Measurements from ENCODE around the gene TMEM259. TPM values are rescaled to one million over a fixed set of nuclear protein-coding genes. Genes with fewer than 3 reads are reported as not detected.
A peak's percentile ranks its signal among the peaks of the same experiment; 100 is the strongest.

The TMEM259 gene
- polyA plus RNA-seq, 3 donors from 2014 or later = 45.6 to 102 (median 61.1) TPM

DNA sequence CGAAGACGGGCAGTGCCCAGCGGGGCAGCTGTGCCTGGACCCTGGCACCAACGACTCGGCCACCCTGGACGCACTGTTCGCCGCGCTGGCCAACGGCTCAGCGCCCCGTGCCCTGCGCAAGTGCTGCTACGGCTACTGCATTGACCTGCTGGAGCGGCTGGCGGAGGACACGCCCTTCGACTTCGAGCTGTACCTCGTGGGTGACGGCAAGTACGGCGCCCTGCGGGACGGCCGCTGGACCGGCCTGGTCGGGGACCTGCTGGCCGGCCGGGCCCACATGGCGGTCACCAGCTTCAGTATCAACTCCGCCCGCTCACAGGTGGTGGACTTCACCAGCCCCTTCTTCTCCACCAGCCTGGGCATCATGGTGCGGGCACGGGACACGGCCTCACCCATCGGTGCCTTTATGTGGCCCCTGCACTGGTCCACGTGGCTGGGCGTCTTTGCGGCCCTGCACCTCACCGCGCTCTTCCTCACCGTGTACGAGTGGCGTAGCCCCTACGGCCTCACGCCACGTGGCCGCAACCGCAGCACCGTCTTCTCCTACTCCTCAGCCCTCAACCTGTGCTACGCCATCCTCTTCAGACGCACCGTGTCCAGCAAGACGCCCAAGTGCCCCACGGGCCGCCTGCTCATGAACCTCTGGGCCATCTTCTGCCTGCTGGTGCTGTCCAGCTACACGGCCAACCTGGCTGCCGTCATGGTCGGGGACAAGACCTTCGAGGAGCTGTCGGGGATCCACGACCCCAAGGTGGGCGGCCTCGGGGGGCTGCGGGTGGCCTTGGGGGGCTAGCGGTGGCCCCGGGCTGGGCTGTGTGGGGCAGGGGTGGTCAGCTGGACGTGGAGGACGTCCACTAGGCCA lies 15.9 kb downstream of the TMEM259 start:
- peaks cover 0 to 1% (median under 1%) of the 10 kb centered on the region in 3 donors for H3K27me3 Mint-ChIP-seq (ENCODE audit: low read depth in 3 of 3)
- H3K4me1 Mint-ChIP-seq = peaks cover 0 to 1% of the 10 kb centered on the region in 2 donors
- no peak for DNase-seq
- no peak overlapping the region for H3K27ac Mint-ChIP-seq
- no peaks in the 10 kb centered on the region for H3K36me3 Mint-ChIP-seq
- H3K9me3 Mint-ChIP-seq = no peaks in the 10 kb centered on the region
- no peak overlapping the region for H3K4me3 Mint-ChIP-seq

DNA sequence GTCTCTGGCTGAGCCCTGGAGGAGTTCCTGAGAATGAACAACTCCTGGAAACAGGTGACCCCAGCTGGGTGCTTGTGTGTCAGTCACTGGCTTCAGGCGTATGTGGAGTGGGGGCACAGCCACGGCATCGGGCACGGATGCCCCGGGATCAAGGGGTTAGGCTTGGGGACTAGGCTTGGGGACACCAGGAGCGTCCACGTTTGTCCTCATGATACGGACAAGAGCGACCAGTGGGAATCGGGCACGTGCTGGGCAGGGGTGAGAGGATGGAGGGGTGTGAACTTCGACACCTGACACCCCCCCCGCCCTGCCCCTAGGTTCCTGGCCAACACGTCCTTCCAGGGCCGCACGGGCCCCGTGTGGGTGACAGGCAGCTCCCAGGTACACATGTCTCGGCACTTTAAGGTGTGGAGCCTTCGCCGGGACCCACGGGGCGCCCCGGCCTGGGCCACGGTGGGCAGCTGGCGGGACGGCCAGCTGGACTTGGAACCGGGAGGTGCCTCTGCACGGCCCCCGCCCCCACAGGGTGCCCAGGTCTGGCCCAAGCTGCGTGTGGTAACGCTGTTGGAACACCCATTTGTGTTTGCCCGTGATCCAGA lies 16.6 kb downstream of the TMEM259 start:
- Mint-ChIP-seq H3K4me1 (peaks cover 0 to 1% of the 10 kb centered on the region in 2 donors), H3K27ac (no peak overlapping the region), H3K27me3 (ENCODE audit: low read depth in 3 of 3) (peaks cover 1 to 6% (median 2%) of the 10 kb centered on the region in 3 donors), H3K4me3 (no peak overlapping the region), H3K36me3 (no peaks in the 10 kb centered on the region), H3K9me3 (no peaks in the 10 kb centered on the region)
- DNase-seq = no peak

DNA sequence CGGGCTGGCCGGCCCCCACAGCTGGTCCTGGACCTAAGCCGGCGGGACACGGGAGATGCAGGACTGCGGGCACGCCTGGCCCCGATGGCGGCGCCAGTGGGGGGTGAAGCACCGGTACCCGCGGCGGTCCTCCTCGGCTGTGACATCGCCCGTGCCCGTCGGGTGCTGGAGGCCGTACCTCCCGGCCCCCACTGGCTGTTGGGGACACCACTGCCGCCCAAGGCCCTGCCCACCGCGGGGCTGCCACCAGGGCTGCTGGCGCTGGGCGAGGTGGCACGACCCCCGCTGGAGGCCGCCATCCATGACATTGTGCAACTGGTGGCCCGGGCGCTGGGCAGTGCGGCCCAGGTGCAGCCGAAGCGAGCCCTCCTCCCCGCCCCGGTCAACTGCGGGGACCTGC lies 17.6 kb downstream of the TMEM259 start:
- no peak for DNase-seq
- Mint-ChIP-seq H3K4me1 (peaks cover 0 to 6% of the 10 kb centered on the region in 2 donors), H3K27ac (no peak overlapping the region), H3K36me3 (no peaks in the 10 kb centered on the region), H3K9me3 (no peaks in the 10 kb centered on the region), H3K4me3 (no peak overlapping the region), H3K27me3 (ENCODE audit: low read depth in 3 of 3) (peaks cover 6 to 12% (median 7%) of the 10 kb centered on the region in 3 donors)

DNA sequence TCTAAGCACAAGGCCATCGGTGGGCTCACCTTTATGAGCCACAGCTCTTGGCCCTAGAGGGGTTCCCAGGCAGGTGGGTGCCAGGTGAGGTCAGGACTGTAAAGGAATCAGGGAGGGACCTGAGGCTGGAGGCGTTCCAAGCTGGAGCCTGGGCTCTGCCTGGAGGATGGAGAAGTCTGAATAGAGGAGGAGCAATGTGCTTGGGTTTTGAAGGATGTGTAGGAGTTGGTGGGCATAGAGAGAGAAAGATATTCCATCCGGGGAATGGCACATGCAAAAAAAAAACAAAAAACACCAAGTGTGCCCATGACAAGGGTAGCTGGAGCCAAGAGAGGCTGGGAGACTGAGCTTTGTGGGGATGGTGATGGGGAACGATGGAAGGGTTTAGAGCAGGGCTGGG lies 18.3 kb downstream of the TMEM259 start:
- Mint-ChIP-seq H3K27ac (no peak overlapping the region), H3K9me3 (no peaks in the 10 kb centered on the region), H3K4me3 (no peak overlapping the region), H3K27me3 (ENCODE audit: low read depth in 3 of 3) (peaks cover 13 to 19% (median 14%) of the 10 kb centered on the region in 3 donors), H3K4me1 (peaks cover 0 to 8% of the 10 kb centered on the region in 2 donors), H3K36me3 (no peaks in the 10 kb centered on the region)
- DNase-seq = no peak

DNA sequence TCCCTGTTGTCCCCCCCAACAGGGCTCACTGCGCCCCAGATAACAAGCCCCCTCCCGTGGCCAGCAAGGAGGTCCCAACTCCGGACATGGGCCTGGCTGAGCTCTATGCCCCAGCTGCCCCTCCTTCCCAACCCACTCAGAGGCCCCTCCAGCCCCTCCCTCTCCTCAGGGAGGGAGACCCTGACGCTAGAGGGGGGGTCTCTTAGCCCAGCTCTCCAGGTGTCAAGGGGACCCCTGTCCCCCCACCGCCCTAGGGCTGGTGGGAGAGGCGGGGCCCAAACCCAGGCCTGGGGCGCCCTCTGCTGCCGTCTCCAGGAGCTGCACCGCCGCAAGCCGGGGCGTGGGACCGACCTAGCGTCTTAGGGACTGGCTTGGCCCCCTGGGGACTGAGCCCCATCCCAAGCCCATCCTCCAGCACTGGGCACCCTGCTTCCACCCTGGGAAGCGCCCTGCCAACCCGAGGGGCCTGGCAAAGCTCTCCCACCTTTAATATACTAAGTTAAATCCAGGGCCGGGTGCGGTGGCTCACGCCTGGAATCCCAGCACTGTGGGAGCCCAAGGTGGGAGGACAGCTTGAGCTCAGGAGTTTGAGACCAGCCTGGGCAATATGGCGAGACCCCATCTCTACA lies 19.3 kb downstream of the TMEM259 start:
- Mint-ChIP-seq H3K27ac (no peak overlapping the region), H3K9me3 (no peaks in the 10 kb centered on the region), H3K36me3 (no peaks in the 10 kb centered on the region), H3K4me1 (peaks cover under 1 to 10% of the 10 kb centered on the region in 2 donors), H3K4me3 (no peak overlapping the region), H3K27me3 (ENCODE audit: low read depth in 3 of 3) (peaks cover 16 to 22% (median 17%) of the 10 kb centered on the region in 3 donors)
- DNase-seq = peak; percentile 56 to 65 (median 63)

DNA sequence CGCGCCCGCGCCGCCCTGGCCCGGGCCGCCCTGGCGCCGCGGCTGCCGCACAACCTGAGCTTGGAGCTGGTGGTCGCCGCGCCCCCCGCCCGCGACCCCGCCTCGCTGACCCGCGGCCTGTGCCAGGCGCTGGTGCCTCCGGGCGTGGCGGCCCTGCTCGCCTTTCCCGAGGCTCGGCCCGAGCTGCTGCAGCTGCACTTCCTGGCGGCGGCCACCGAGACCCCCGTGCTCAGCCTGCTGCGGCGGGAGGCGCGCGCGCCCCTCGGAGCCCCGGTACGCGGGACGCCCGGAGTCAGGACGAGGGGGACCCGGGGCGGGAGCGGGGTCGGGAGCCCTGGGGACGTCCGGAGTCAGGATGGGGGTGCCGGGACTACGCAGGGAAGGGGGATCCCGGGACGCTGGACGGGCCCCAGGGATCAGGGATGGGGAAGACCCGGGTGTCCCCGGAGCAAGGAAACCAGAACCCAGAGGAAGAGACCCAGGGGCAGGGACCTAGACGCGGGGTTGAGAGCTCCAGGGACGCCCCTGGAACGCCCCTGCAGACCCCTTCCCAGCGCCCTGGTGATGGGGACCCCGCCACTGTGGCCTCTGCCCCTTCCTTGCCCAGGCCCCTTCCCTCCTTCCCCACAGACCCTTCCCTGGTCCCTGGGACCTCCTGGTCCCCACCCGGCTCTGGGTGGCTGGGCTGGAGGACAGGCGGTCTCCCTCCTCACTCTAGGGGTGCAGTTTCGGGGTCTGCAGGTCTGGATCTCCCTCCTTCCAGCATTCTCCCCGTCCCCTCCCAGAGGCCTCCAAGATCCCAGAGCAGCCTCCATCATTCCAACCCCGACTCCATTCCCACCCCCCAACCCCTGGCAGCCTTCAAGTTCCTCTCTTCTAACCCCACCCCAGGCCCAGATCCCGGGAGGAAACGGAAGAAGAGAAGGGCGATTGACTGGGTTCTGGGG lies 20.1 kb downstream of the TMEM259 start:
- Mint-ChIP-seq H3K4me1 (peaks cover 4 to 14% of the 10 kb centered on the region in 2 donors), H3K27ac (no peak overlapping the region), H3K9me3 (no peaks in the 10 kb centered on the region), H3K4me3 (no peak overlapping the region), H3K36me3 (no peaks in the 10 kb centered on the region), H3K27me3 (ENCODE audit: low read depth in 3 of 3) (peaks cover 21 to 25% (median 22%) of the 10 kb centered on the region in 3 donors)
- no peak for DNase-seq

DNA sequence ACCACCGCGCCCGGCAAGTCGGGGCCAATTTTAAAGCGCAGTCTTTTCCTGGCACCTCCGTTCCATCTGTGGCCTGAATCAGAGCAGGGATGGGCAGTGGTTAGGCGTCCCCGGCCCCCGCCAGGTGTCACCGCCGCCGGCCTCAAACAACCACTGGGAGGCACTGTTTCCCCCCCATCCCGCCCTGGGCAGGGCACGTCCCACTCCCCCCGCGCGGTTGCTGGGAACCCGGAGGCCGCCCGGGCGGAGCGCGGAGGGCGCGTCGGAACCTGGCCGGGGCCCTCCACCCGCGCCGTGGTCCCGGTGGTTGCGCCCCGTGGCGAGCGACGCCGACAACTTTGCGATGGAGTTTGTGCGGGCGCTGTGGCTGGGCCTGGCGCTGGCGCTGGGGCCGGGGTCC lies 20.8 kb downstream of the TMEM259 start, which contains the start of gene GRIN3B:
GRIN3B (plus strand) TSS at position 325 of the 400 bp plus-strand sequence; CDS start at position 344, 19 bp downstream.
- Mint-ChIP-seq H3K9me3 (no peaks in the 10 kb centered on the region), H3K4me3 (peak within 1 kb of the TSS in 4 of 5 donors; percentile 40 to 51 (median 42)), H3K36me3 (no peaks in the 10 kb centered on the region), H3K27ac (peak within 1 kb of the TSS in 1 of 6 donors; percentile 23), H3K27me3 (ENCODE audit: low read depth in 3 of 3) (peaks cover 22 to 25% (median 25%) of the 10 kb centered on the region in 3 donors), H3K4me1 (peaks cover 4 to 14% of the 10 kb centered on the region in 2 donors)
- peak; percentile 25 to 43 (median 34) for DNase-seq

DNA sequence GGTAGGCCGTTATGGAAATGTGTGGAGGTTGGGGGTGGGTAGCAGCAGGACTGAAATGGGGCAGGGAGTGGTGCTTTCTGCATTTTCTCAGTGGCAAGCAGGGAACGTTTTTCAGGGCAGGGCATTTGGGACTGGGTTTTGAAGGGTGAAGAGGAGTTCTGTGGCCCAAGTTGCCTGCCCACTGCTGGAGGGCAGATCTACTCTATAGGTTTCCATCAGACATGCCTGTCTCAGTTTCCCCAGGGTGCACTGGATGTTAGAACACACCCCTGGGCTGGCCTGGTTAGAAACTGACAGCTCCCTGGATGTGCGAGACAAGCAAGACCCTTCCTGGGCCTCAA lies 21.6 kb downstream of the TMEM259 start:
- H3K27ac Mint-ChIP-seq = peak overlapping the region in 1 of 6 donors; percentile 23
- H3K4me3 Mint-ChIP-seq = peak overlapping the region in 4 of 5 donors; percentile 40 to 51 (median 42)
- no peaks in the 10 kb centered on the region for H3K36me3 Mint-ChIP-seq
- peaks cover 22 to 25% (median 25%) of the 10 kb centered on the region in 3 donors for H3K27me3 Mint-ChIP-seq (ENCODE audit: low read depth in 3 of 3)
- peaks cover 4 to 14% of the 10 kb centered on the region in 2 donors for H3K4me1 Mint-ChIP-seq
- DNase-seq = no peak
- no peaks in the 10 kb centered on the region for H3K9me3 Mint-ChIP-seq

DNA sequence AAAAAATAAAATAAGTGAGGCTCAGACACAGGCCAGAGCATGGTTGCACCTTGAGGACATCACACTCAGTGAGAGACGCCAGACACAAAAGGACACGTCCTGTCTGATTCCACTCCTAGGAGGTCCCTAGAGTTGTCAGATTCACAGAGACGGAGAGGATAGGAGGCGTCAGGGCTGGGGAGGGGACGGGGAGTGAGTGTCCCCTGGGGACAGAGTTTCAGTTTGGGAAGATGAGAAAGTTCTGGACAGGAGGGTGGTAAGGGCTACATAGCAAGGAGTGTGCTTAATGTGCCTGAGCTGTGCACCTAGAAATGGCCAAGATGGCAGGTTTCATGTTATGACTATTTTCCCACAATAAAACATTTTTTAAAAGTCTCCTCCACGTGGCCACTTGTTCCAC lies 22.9 kb downstream of the TMEM259 start:
- Mint-ChIP-seq H3K36me3 (no peaks in the 10 kb centered on the region), H3K9me3 (no peaks in the 10 kb centered on the region), H3K4me1 (peaks cover 4 to 14% of the 10 kb centered on the region in 2 donors), H3K4me3 (peak overlapping the region in 1 of 5 donors; percentile 24), H3K27ac (peak overlapping the region in 4 of 6 donors; percentile 30 to 65 (median 48)), H3K27me3 (ENCODE audit: low read depth in 3 of 3) (peaks cover 22 to 25% (median 25%) of the 10 kb centered on the region in 3 donors)
- DNase-seq = no peak

DNA sequence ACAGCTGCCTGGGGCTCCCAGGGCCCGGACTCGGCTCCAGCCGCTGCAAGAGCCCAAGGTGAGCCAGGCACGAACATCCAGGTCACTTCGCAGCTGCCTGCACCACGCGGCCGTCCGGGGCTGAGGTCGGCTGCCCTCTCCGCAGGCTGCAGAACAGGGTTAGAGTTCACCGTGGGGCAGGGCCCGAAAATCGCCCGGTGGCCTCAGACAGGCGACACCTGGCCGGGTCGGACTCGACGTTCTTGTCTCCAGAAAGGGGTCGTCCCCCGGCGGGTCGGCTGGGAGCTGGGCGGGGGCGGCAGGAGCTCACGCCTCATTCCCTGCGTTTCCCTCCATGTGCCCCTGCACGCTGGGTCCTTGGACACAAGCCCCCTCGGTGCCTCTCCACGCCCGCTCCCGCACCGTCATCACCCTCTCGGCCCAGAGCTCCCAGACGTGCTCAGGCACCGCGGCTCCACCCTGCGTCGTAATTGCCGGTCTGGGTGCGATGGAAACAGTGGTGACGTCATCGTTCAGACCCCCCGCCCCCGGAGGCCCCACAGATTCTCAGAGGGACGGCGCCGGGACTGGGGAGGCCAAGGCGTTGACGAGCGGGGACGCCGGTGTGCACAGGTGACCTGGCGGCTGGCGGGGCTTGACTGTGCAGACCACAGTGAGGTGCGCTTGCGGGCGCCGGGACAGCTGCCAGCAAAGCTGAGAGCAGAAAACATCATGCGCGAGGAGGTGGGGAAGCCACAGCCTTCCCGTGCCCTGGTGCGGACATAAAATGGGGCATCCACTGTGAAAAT lies 24.7 kb downstream of the TMEM259 start:
- Mint-ChIP-seq H3K27ac (peak overlapping the region; percentile 43 to 94 (median 82)), H3K27me3 (ENCODE audit: low read depth in 3 of 3) (peaks cover 20 to 25% (median 25%) of the 10 kb centered on the region in 3 donors), H3K36me3 (no peaks in the 10 kb centered on the region), H3K9me3 (no peaks in the 10 kb centered on the region), H3K4me1 (peaks cover 4 to 14% of the 10 kb centered on the region in 2 donors), H3K4me3 (peak overlapping the region; percentile 30 to 72 (median 61))
- DNase-seq = peak; percentile 80 to 87 (median 81)

DNA sequence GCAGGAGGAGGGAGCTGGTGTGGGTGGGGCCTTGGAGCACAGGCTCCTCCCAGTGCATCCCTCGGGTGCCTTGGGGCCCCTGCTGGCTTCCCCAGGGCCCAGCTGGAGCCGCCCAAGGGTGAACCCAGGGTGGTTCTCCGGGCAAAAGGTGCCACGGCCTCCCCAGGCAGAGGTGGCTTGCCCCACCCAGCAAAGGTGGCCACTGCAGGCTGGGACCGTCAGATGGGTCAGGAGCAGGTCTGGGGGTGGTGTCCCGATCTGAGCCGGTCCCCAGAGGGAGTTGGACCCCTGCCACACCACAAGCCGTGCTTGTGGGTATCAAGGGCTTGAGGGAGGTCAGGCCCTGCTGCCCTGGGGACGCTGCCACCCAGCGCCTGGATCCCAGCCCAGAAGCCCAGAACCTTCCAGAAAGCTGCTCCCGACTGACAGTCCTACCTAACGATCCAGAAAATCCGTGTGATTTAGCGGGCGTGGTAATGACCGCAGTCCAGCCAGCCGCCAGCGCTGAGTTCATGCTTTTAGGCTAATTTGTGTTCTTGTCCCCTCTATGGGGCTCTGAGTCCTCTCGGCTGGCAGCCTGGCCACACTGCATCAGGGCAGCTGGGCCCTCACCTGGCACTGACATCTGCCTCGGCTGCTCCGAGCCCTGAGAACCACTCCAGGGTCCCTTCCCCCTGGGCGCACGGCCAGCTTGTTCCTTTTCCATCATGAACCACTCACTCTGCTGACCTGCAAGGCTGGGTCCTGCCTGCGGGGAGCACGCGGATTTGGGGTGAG lies 25.7 kb downstream of the TMEM259 start:
- H3K4me3 Mint-ChIP-seq = no peak overlapping the region
- no peaks in the 10 kb centered on the region for H3K9me3 Mint-ChIP-seq
- H3K27me3 Mint-ChIP-seq (ENCODE audit: low read depth in 3 of 3) = peaks cover 20 to 25% (median 25%) of the 10 kb centered on the region in 3 donors
- no peak for DNase-seq
- H3K36me3 Mint-ChIP-seq = no peaks in the 10 kb centered on the region
- peaks cover 4 to 15% of the 10 kb centered on the region in 2 donors for H3K4me1 Mint-ChIP-seq
- no peak overlapping the region for H3K27ac Mint-ChIP-seq

DNA sequence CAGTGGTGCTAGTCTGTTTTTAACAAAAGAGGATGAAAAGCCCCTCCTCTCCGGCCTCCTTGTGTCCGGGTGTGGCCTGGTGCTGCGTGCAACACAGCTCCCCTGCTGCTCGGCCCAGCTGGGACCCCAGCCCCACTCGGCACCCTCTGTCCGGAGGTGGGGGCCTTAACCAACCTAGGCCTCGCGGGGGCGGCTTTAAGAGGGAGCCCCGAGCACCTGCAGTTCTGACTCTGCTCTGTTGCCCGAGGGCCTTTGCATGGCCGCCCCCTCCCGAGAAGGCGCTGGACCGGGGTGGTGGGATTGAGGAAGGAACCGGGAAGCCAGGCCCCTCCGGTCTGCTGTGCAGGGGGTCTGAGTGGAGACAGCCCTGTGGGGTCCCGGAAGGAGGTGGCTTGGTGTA lies 26.4 kb downstream of the TMEM259 start:
- H3K27me3 Mint-ChIP-seq (ENCODE audit: low read depth in 3 of 3) = peaks cover 20 to 25% (median 21%) of the 10 kb centered on the region in 3 donors
- H3K9me3 Mint-ChIP-seq = no peaks in the 10 kb centered on the region
- no peak overlapping the region for H3K27ac Mint-ChIP-seq
- no peak overlapping the region for H3K4me3 Mint-ChIP-seq
- H3K36me3 Mint-ChIP-seq = no peaks in the 10 kb centered on the region
- no peak for DNase-seq
- H3K4me1 Mint-ChIP-seq = peaks cover 4 to 16% of the 10 kb centered on the region in 2 donors
